Fibroblast of mammary gland (primary cell): ENCODE results near the gene KRT72.

Experiments used
- DNase-seq: peaks from one replicate; pipeline ENCODE4 v3.0.0-alpha.2; 2010; ENCODE audit warnings: low read depth
- H3K4me3 ChIP-seq: 2 replicates; pipeline ENCODE4 v1.5.1; 2011; ENCODE audit warnings: low read depth, mild to moderate bottlenecking, low read length, moderate library complexity; ENCODE audit not compliant: control insufficient read depth
- CTCF ChIP-seq: conservative IDR thresholded peaks from 2 replicates; pipeline ENCODE4 v1.5.1; 2011; ENCODE audit warnings: low read depth, low read length, inconsistent platforms; ENCODE audit not compliant: control insufficient read depth, insufficient read depth

Gene KRT72

DNA sequence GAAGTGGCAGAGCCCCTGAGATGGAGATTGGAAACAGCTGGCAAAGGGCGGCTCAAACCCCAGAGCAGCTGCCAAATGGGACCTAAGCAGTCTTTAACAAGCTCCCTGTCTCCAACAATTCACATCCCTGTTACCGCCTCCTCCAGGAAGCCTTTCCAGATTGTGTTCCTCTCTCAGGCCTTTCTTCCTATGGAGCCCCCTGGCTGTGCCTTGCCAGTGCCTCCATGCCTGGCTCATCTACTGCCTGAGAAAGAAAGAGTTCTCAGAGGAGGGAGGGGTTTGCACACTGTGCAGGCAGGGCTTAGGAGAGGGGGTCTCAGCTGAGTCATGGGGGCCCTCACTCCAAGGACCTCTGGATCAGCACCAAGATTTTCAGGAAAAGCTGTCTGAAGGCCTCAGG, 18.8 kb downstream of the KRT72 start:
- no peak for DNase-seq
- no peak overlapping the region for H3K4me3 ChIP-seq
- TF ChIP-seq CTCF = no peak

DNA sequence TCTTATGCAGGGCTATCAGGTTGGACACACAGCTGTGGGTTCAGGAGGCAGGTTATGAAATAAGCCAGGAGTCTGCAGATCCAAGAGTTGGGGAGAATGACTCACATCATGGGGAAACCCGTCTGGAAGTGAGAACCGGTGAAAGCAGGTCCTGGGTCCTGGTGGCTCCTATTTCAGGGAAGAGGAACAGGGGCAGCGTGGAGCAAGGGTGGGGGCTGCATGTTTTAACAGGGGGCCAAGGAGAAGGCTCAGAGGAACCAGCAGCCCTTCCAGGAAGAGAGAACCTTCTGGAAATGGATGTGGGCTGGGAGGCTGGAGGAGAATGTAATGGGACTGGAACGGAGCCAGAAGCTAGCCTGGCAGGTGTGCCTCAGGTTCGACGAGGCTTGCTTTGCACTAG, 19.8 kb downstream of the KRT72 start:
- no peak overlapping the region for H3K4me3 ChIP-seq
- no peak for TF ChIP-seq CTCF
- peak; percentile 53 for DNase-seq

DNA sequence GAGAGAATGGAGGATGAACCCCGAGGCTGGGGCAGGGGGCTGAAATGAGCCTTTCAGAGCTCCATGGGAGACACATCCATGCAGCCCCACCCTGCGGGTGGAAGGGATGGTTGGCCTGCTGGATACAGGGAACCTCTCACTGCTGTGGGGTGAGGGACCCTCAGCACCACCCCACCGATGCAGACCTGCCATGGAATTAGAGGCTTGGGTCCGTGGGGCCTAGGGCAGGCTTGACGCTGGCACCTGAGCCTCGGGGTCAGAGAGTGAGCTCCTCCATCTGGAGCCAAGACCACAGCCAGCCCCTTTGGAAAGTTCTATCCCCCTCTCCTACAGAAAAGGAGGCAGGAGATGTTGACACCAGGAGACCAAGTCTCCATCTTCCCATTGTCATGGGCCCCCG, 20.2 kb downstream of the KRT72 start:
- DNase-seq = no peak
- TF ChIP-seq CTCF = no peak
- H3K4me3 ChIP-seq = no peak overlapping the region

DNA sequence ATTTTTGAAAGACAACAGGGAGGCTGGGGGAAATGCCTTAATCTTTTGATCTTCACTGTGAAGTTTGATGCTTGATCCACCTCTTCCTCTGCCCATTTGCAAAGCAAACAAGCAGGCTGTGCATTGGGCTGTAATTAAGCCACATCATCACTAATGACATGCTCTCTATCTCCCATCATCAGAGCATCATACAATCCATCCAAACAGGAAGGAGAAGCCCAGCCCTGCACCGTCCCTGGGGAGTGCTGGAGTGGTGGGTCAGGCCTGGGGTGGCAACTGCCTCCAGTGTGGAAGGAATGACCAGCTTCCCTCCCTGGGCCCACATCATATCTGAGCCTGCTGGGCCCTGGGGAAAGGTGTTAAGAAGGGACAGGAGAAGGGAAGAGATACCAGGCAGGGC, 20.8 kb downstream of the KRT72 start:
- no peak for TF ChIP-seq CTCF
- DNase-seq = no peak

GRCh38 chr12:52579468-52580465, 21.5 kb downstream of the KRT72 start:
- no peak for DNase-seq
- TF ChIP-seq CTCF = no peak
- no peak overlapping the region for H3K4me3 ChIP-seq

More for the DNA sequence above, 20.8 kb downstream of the KRT72 start:
- no peak overlapping the region for H3K4me3 ChIP-seq

GRCh38 chr12:52578469-52578868, 22.8 kb downstream of the KRT72 start:
- no peak for TF ChIP-seq CTCF
- no peak for DNase-seq
- H3K4me3 ChIP-seq = no peak overlapping the region
